ENCODE results near the gene ENSA. TPM values are rescaled to one million over a fixed set of nuclear protein-coding genes. Genes with fewer than 3 reads are reported as not detected.
A peak's percentile ranks its signal among the peaks of the same experiment; 100 is the strongest.
"Not testable (repeated sequence)": the region's sequence is repeated elsewhere in the genome, so short reads cannot be mapped to it uniquely, and the experiment has no call there.

The ENSA gene
- total RNA-seq, 1 experiment from 2014 or later, result 178 TPM

- BruUV-seq (replicated peaks), result no TSS peak
- ChIA-PET CTCF (no interaction called here), POLR2A (no interaction called here)
- Mint-ChIP-seq H3K36me3 (ENCODE audit: insufficient read depth, unreplicated experiment) (peaks cover 5% of the 10 kb centered on the region), H3K9me3 (ENCODE audit: unreplicated experiment) (peaks cover 10% of the 10 kb centered on the region), H3K4me1 (ENCODE audit: low read depth, unreplicated experiment) (no peaks in the 10 kb centered on the region), H3K27ac (ENCODE audit: unreplicated experiment) (no peak overlapping the region), H3K27me3 (ENCODE audit: insufficient read depth, unreplicated experiment) (no peaks in the 10 kb centered on the region), H3K4me3 (ENCODE audit: unreplicated experiment) (no peak overlapping the region)
- TF ChIP-seq, protein P1, sequence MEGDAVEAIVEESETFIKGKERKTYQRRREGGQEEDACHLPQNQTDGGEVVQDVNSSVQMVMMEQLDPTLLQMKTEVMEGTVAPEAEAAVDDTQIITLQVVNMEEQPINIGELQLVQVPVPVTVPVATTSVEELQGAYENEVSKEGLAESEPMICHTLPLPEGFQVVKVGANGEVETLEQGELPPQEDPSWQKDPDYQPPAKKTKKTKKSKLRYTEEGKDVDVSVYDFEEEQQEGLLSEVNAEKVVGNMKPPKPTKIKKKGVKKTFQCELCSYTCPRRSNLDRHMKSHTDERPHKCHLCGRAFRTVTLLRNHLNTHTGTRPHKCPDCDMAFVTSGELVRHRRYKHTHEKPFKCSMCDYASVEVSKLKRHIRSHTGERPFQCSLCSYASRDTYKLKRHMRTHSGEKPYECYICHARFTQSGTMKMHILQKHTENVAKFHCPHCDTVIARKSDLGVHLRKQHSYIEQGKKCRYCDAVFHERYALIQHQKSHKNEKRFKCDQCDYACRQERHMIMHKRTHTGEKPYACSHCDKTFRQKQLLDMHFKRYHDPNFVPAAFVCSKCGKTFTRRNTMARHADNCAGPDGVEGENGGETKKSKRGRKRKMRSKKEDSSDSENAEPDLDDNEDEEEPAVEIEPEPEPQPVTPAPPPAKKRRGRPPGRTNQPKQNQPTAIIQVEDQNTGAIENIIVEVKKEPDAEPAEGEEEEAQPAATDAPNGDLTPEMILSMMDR (IDR thresholded peaks at IDR 0.05; ENCODE audit: insufficient read depth in 1 of 2, low read depth in 1 of 2, low read length in 1 of 2, severe bottlenecking in 1 of 2, unreplicated experiment in 1 of 2), result no peak
- no peaks in the 10 kb centered on the region for H3K9me3 ChIP-seq
- no peaks in the 10 kb centered on the region for H3K4me1 ChIP-seq
- no peak overlapping the region for H3K4me3 ChIP-seq (ENCODE audit: low read depth, low read length)
- H3K27me3 ChIP-seq (replicated peaks; ENCODE audit: control insufficient read depth, insufficient read depth, low read length), result no peaks in the 10 kb centered on the region
- DNase-seq, result no peak
- H3K36me3 ChIP-seq (ENCODE audit: control insufficient read depth, insufficient read depth, low read length), result no peaks in the 10 kb centered on the region
- intact Hi-C loops (cut with micrococcal nuclease; ENCODE audit: unreplicated experiment), result no loop called here
These were observed 31.2 kb upstream of the ENSA start for GRCh38 chr1:150660584-150660983.

DNA sequence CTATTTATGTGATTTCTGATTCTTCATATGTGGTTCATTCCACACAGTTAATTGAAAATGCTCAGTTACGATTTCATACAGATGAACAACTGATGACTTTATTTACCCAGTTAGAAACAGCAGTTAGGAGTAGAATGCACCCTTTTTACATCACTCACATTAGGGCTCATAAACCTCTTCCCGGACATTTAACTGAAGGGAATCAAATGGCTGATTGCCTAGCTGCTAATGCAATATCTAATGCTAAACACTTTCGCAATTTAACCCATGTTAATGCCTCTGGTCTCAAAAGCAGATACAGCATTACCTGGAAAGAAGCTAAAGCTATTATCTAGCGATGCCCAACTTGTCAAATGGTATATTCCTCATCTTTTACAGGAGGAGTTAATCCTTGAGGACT, 27.7 kb upstream of the ENSA start:
- H3K27me3 Mint-ChIP-seq (ENCODE audit: insufficient read depth, unreplicated experiment); H3K27me3 ChIP-seq (replicated peaks; ENCODE audit: control insufficient read depth, insufficient read depth, low read length); intact Hi-C loops (cut with micrococcal nuclease; ENCODE audit: unreplicated experiment); H3K4me3 ChIP-seq (ENCODE audit: low read depth, low read length); DNase-seq; H3K9me3 Mint-ChIP-seq (ENCODE audit: unreplicated experiment); H3K36me3 ChIP-seq (ENCODE audit: control insufficient read depth, insufficient read depth, low read length); H3K27ac Mint-ChIP-seq (ENCODE audit: unreplicated experiment); POLR2A ChIA-PET; BruUV-seq (replicated peaks); H3K36me3 Mint-ChIP-seq (ENCODE audit: insufficient read depth, unreplicated experiment); H3K4me1 ChIP-seq; H3K9me3 ChIP-seq; H3K4me3 Mint-ChIP-seq (ENCODE audit: unreplicated experiment); CTCF ChIA-PET; H3K4me1 Mint-ChIP-seq (ENCODE audit: low read depth, unreplicated experiment): not testable (repeated sequence)

DNA sequence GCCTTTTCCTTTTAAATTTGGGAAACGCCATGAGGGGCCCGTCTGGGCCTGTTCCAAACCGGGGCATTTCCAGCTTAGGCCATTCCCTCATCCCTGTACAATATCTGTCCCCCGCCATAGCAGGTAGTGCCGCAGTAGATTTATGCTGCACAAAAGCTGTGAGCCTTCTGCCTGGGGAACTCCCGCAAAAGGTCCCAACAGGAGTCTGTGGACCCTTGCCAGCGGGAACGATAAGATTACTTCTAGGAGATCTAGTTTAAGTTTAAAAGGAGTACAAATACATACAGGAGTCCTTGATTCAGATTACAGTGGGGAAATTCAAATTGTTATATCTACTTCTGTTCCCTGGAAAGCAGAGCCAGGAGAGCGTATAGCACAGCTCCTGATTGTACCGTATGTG, 25.2 kb upstream of the ENSA start:
- CTCF ChIA-PET; H3K9me3 Mint-ChIP-seq (ENCODE audit: unreplicated experiment); DNase-seq; H3K36me3 Mint-ChIP-seq (ENCODE audit: insufficient read depth, unreplicated experiment); H3K4me3 Mint-ChIP-seq (ENCODE audit: unreplicated experiment); H3K27me3 ChIP-seq (replicated peaks; ENCODE audit: control insufficient read depth, insufficient read depth, low read length); intact Hi-C loops (cut with micrococcal nuclease; ENCODE audit: unreplicated experiment); H3K27ac Mint-ChIP-seq (ENCODE audit: unreplicated experiment); H3K36me3 ChIP-seq (ENCODE audit: control insufficient read depth, insufficient read depth, low read length); H3K4me1 ChIP-seq; H3K4me1 Mint-ChIP-seq (ENCODE audit: low read depth, unreplicated experiment); BruUV-seq (replicated peaks); H3K27me3 Mint-ChIP-seq (ENCODE audit: insufficient read depth, unreplicated experiment); POLR2A ChIA-PET; H3K9me3 ChIP-seq; H3K4me3 ChIP-seq (ENCODE audit: low read depth, low read length): not testable (repeated sequence)

- no peaks in the 10 kb centered on the region for H3K9me3 Mint-ChIP-seq (ENCODE audit: unreplicated experiment)
- H3K4me1 ChIP-seq, result 0 out of 2 replicates have a peak, but pooled peaks cover 4% of the 10 kb centered on the region
- BruUV-seq (replicated peaks), result no TSS peak
- no peaks in the 10 kb centered on the region for H3K27me3 ChIP-seq (replicated peaks; ENCODE audit: control insufficient read depth, insufficient read depth, low read length)
- H3K27me3 Mint-ChIP-seq (ENCODE audit: insufficient read depth, unreplicated experiment), result no peaks in the 10 kb centered on the region
- H3K36me3 Mint-ChIP-seq (ENCODE audit: insufficient read depth, unreplicated experiment), result no peaks in the 10 kb centered on the region
- no peak overlapping the region for H3K27ac Mint-ChIP-seq (ENCODE audit: unreplicated experiment)
- intact Hi-C loops (cut with micrococcal nuclease; ENCODE audit: unreplicated experiment), result no loop called here
- H3K4me1 Mint-ChIP-seq (ENCODE audit: low read depth, unreplicated experiment), result no peaks in the 10 kb centered on the region
- POLR2A ChIA-PET, result no interaction called here
- CTCF ChIA-PET, result no interaction called here
- H3K4me3 Mint-ChIP-seq (ENCODE audit: unreplicated experiment), result no peak overlapping the region
- H3K4me3 ChIP-seq (ENCODE audit: low read depth, low read length), result no peak overlapping the region
- TF ChIP-seq, protein P1 (IDR thresholded peaks at IDR 0.05; ENCODE audit: insufficient read depth in 1 of 2, low read depth in 1 of 2, low read length in 1 of 2, severe bottlenecking in 1 of 2, unreplicated experiment in 1 of 2), result no peak
- peaks cover 1% of the 10 kb centered on the region for H3K36me3 ChIP-seq (ENCODE audit: control insufficient read depth, insufficient read depth, low read length)
- DNase-seq, result peak in 1 of 2 experiments; percentile 51
- H3K9me3 ChIP-seq, result no peaks in the 10 kb centered on the region
These were observed 20.8 kb upstream of the ENSA start for GRCh38 chr1:150650193-150650592.

Measured in Caco-2 (cell line).